OCI-LY1 (cell line): Measurements from ENCODE around the gene IFI30.

Experiments used
- CTCF ChIP-seq: fragments of 200-600 bp; sonication (generic), shearing (Covaris generic); IDR thresholded peaks from 2 replicates; pipeline ENCODE4 v1.5.1; 2017; ENCODE audit warnings: mild to moderate bottlenecking, antibody characterized with exemption, low read length, moderate library complexity, mixed read lengths
- EZH2 ChIP-seq: fragments of 200-600 bp; sonication (generic), shearing (Covaris generic); IDR thresholded peaks from 2 replicates; pipeline ENCODE4 v1.8.0; 2017; ENCODE audit warnings: borderline replicate concordance, mixed run types, mild to moderate bottlenecking, antibody characterized with exemption, low read length, moderate library complexity, mixed read lengths

- TF ChIP-seq CTCF = no peak
- no peak for TF ChIP-seq EZH2
Observed at GRCh38 chr19:18225355-18225701, 51.7 kb downstream of the IFI30 start.
